GM19239 (cell line): ENCODE results near the gene SLC12A7.
"Not testable (repeated sequence)": the region's sequence is repeated elsewhere in the genome, so short reads cannot be mapped to it uniquely, and the experiment has no call there.

Source experiments
- DNase-seq: peaks from one replicate; pipeline ENCODE4 v3.0.0; 2011; ENCODE audit warnings: low spot score; ENCODE audit not compliant: insufficient read length
- FAIRE-seq: peaks from 2 replicates; lab custom pipeline; 2011; peaks lifted over from hg19 to GRCh38; lab: Jason Lieb, UNC

SLC12A7 gene

DNA sequence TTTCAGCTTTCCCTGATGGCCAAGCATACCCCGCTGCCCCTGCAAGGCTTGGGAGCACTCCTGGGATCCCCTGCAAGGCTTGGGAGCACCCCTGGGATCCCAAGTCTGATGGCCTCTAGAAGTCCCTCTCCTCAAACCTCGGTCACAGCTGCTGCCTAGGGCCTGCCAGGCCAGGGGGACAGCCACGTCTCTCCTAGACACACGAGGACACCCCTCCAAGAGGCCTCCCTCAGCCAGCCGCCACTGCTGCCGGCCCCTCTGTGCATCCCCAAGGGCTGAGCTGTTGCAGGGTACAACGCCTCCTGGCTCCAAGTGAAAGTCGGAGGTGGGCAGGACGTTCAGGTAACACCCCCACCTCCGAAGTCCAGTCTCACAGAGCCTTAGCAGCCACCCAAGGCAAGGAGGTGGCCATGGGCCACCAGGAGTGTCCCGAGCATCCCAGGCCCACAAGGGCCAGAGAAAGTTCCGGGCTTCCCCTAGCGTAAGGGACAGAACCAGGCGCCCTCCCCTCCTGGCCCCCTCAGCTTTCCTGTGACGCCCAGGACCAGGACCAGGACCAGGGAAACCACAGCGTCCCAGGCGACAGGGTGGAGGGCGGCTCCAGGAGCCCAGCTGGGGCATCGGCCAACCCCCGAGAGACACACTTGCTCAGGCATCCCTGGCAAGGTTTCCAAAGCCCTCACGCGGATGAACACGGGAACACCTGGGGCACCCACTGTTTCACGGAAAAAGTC lies 17.3 kb upstream of the SLC12A7 start:
- DNase-seq (no peak), FAIRE-seq (no peak)

GRCh38 chr5:1127959-1128785 lies 16.3 kb upstream of the SLC12A7 start:
- no peak for FAIRE-seq

DNA sequence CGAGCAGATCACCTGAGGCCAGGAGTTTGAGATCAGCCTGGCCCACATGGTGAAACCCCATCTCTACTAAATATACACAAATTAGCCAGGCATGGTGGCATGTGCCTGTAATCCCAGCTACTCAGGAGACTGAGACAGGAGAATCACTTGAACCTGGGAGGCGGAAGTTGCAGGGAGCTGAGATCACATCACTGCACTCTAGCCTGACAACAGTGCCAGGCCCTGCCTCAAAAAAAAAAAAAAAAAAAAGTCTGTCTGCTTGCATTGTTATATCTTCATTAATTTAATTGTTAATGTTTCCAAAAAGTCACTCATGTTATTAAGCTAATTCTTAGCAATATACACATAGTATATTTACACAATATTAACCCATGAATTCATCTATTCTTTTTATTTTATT lies 13.8 kb upstream of the SLC12A7 start:
- DNase-seq, FAIRE-seq: not testable (repeated sequence)

More at GRCh38 chr5:1127959-1128785, 16.3 kb upstream of the SLC12A7 start:
- no peak for DNase-seq

GRCh38 chr5:1125030-1125357 lies 13.1 kb upstream of the SLC12A7 start:
- DNase-seq (no peak), FAIRE-seq (no peak)

DNA sequence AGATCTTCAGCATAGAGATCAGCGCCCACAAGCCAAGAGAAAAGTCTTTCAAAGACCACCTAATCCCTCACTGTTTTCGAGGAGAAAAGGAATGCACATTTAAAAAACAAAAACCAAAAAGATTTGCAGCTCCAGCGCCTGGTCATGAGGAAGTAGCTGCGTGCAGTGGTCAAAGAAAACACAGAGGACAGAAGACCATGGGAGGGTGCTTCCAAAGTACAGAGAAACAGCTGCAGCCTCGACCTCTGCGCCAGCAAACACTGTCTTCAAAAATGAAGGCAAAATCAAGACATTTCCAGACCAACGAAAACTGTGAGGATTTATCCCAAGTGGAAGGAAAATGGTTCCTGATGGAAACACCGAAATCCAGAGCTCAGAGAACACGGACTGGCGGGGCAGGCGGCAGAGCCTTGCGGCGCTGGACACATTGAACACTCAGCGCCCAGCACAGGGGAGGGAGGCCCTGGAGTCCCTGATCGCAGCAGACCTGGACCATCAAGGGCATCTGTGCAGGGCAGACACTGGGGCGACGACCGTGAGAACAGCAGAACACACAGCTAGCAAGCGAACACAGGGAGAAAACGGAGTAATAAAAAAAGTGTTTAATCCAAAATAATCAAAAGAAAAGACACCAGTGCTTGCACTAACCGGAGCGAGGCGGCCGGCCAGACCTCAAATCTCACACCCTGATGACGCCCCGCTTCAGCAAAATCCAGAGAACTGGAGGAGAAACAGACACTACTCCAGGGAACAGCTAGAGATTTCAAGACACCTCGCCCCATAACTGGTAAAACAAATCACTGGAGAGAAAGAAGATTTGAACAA lies 12.6 kb upstream of the SLC12A7 start:
- no peak for DNase-seq
- FAIRE-seq, result no peak

DNA sequence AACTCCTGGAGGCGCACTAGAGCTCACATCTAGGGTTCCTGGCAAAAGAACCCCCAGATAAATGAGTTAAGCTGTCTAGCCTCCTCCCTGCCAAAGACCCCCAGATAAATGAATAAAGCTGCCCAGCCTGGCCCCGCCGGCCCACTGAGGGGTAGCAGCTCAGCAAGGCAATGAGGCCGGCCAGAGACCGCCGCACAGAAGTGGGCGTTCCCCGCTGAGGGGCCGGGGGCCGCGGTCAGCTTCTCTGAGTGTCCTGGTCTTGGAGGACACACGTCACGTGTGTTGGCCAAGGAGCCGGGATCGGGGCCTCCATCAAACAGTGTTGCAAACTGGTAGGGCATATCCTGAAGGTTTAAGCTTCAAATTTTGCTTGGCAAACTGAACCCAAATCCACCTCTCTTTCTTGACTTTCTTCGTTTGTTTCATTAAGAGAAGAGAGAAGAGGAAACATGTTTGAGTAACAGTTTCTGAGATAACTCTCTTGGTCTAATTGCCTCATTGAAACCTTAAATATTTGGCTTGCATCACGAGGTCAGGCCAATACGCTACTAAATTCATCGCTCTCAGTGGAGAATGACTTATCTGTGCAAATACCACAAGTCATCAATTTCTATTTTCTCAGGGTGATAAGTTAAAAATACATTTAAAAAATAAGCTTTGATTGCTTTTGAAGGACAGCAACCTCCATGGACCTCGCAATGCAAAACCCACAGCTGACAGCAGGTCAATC lies 11.7 kb upstream of the SLC12A7 start:
- DNase-seq (no peak), FAIRE-seq (no peak)

DNA sequence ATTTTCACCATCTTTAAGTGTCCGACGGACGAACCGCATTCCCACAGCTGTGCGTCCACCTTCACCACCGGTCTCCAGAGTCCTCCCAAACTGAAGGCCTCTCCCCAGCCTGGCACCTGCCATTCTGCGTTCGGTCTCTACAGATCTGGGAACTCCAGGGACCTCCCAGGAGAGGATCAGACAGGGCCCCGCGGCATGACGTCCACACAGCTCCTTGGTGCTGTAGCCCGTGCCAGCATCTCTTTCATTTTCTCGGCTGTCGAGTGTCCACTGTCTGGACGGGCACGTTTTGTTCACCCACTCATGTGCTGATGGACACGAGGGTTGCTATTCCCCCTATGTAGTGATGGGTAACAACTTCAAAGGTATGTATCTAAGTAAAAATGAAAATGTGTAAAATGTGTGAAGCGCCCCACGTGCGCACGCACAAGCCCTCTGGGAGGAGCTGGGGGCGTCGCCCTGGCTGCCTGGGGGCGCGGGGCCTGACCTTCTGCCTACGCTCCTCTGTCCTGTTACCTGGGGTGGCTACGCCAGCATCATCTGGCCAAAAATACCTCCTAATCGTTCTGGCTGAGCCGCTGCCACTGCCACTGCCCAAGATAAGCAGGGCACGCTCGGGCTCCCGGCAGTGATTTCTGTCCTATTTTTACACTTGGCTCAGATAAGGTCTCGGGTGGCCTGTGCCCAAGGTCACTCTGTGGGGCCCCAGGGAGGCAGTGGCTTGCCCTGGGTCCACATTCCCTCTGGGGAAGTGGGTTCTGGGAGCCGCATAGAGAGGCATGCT lies 10.8 kb upstream of the SLC12A7 start:
- DNase-seq, result no peak
- FAIRE-seq, result no peak

DNA sequence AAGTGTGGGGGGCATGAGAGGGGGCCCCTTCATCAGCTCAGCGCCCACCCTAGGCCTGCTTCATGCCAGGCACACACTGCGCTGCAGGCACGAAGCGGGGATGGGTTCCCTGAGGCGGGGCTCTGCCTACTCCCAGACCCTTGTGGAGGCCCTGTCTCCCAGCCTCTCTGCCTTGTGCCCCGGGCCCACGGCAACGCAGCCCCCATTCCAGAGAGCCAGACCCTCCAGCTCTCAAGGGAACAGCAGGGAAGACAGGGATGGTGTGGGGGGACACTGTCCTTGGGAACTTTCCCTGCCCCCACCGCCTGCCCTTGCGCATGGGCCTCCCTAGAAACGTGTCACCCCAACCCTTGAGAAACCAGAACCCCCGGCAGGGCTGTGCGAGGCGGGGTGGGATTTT lies 10.0 kb upstream of the SLC12A7 start:
- no peak for DNase-seq
- FAIRE-seq, result no peak

DNA sequence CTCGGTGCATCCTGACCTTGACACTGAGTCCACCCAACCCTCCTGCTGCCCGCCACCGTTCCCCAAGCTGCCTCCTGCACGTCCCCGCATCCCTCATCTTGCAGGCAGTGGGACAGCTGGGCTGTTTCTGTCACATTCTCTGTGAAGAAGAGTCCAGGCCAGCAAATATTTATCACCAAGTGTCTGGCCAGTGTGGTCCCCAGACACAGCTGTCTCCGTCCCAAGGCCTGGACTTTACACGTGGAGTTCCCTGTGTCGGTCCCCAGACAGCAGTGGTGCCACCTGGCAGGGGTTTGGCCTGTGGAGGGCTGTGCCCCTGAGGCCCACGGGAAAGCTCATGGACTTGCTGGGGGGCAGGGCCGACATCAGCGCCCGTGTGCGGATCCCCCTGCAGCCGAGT lies 9.2 kb upstream of the SLC12A7 start:
- FAIRE-seq, result no peak
- DNase-seq, result no peak

GRCh38 chr5:1120236-1120999 lies 8.6 kb upstream of the SLC12A7 start:
- FAIRE-seq, result no peak
- no peak for DNase-seq

- no peak for DNase-seq
- FAIRE-seq, result no peak
These were observed 7.5 kb upstream of the SLC12A7 start for GRCh38 chr5:1119312-1119831.

DNA sequence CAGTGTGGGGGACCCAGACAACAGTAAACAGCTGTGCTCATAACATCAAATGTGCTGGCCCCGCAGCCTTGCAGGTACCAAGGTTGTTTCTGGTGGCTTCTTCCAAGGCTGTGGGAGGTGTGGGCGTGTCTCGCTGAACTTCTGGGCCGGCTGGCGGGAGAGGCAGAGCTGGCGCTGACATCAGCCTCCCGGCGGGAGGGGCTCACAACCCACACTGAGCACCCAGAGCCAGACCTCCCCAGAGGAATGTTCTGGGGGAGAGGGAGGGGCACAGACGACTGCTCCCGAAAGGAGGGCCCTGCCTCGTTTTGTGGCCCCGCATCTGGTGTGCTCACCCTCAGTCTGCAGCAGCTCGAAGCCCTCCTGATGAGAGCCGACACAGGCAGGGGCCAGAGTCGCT lies 6.9 kb upstream of the SLC12A7 start:
- DNase-seq (no peak), FAIRE-seq (no peak)

- no peak for FAIRE-seq
- DNase-seq, result no peak
These were observed 6.4 kb upstream of the SLC12A7 start for GRCh38 chr5:1118231-1118698.

GRCh38 chr5:1116977-1117376 lies 5.1 kb upstream of the SLC12A7 start:
- FAIRE-seq, result no peak

GRCh38 chr5:1116109-1116740 lies 4.4 kb upstream of the SLC12A7 start:
- DNase-seq (no peak), FAIRE-seq (no peak)

More at GRCh38 chr5:1116977-1117376, 5.1 kb upstream of the SLC12A7 start:
- no peak for DNase-seq

DNA sequence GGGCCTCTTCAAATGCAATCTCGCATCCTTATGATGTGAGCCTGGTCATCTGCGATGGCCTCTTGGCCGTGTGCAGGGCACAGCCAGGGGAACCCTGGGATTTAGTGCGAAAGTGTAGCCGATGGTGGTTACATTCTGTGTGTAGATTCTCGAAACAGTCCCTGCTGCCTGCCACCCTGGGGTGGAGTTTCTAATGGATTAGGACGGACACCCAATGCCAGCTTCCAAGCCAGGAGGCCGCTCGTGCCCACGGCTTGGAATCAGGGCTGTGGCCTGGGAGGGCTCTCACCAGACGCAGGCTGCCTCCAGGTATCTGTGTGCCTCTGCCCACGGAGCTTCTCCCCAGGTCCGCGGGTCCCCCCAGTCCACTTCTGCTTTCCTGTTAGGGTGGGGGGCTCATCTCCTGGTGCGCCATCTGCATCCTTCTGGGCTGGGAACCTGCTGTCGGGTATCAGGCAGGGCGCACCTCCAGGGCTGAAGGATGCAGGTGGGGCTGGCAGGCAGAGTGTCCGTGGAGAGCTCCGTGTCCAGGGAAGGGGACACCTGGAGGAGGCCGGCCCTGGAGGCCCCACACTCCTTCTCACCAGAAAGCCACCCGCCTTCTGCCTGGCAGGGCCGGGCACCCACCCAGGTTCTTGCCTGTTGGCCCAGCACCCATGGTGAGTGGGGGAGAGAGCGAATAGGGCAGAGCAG lies 3.4 kb upstream of the SLC12A7 start:
- DNase-seq (no peak), FAIRE-seq (no peak)
